Heart left ventricle (tissue), 16 donors: Measurements from ENCODE around the gene ZSCAN10. TPM values are rescaled to one million over a fixed set of nuclear protein-coding genes. Genes with fewer than 3 reads are reported as not detected.

Experiments used
- ATAC-seq, 4 donors: fragments of 200-7000 bp; cut with Tn5 transposase; one replicate each; pipeline ENCODE4 v1.9.1; 2020 to 2022; ENCODE audit warnings: moderate library complexity in 4 of 4, mild to moderate bottlenecking in 3 of 4, moderate number of reproducible peaks in 1 of 4
- DNase-seq, 5 donors: peaks; one replicate each; pipeline ENCODE4 v3.0.0-alpha.2; 2020
- H3K27ac ChIP-seq, 12 donors: fragments of 200-600 bp; sonication (generic) in 4 of 12; one replicate each; pipeline versions ENCODE4 v1.5.0 to v1.8.0; 2016 to 2022; ENCODE audit warnings: mild to moderate bottlenecking in 2 of 12
- H3K27me3 ChIP-seq, 9 donors: fragments of 200-600 bp; sonication (generic) in 2 of 9; one replicate each; pipeline versions ENCODE4 v1.5.1 to v1.8.0; 2016 to 2022; ENCODE audit warnings: mild to moderate bottlenecking in 3 of 9
- H3K36me3 ChIP-seq, 9 donors: fragments of 200-600 bp; sonication (generic) in 2 of 9; one replicate each; pipeline versions ENCODE4 v1.5.0 to v1.8.0; 2018 to 2022; ENCODE audit warnings: mild to moderate bottlenecking in 2 of 9
- H3K4me1 ChIP-seq, 12 donors: fragments of 200-600 bp; sonication (generic) in 4 of 12; one replicate each; pipeline versions ENCODE4 v1.5.0 to v1.8.0; 2016 to 2022; ENCODE audit warnings: mild to moderate bottlenecking in 3 of 12
- H3K4me3 ChIP-seq, 12 donors: fragments of 200-600 bp; sonication (generic) in 4 of 12; one replicate each; pipeline versions ENCODE4 v1.5.0 to v1.8.0; 2017 to 2022; ENCODE audit warnings: mild to moderate bottlenecking in 9 of 12, moderate library complexity in 4 of 12
- H3K9me3 ChIP-seq, 12 donors: fragments of 200-600 bp; sonication (generic) in 4 of 12; one replicate each; pipeline versions ENCODE4 v1.5.0 to v1.8.0; 2016 to 2022; ENCODE audit warnings: mild to moderate bottlenecking in 1 of 12
- POLR2A ChIP-seq, 2 donors: fragments of 450-650 bp; IDR thresholded peaks; one replicate each; pipeline ENCODE4 v1.6.1; 2017; ENCODE audit warnings: antibody characterized with exemption in 2 of 2, mild to moderate bottlenecking in 2 of 2, moderate library complexity in 2 of 2
- WGBS, 4 donors: extraction: QIAGEN DNeasy Blood & Tissue Kit in 2 of 4; methylation state at CpG; one replicate each; pipeline versions ENCODE4 v1.1.5 to v1.1.7; 2013 to 2018; 5-methylcytosine and 5-hydroxymethylcytosine counted together
- intact Hi-C, 10 donors: fragments of 100-400 bp; cut with DNase I; formaldehyde crosslinking; loops; one replicate each; pipeline versions ENCODE4 v1.11.1 to v1.14.2; 2022
- polyA plus RNA-seq, 2 donors: library from polyadenylated mRNA; stranded (reverse); fragments of 200-250 nt; gene quantifications; one replicate each; pipeline ENCODE4 v1.2.3, GENCODE V29; 2013
- total RNA-seq, 9 donors: library from RNA; depleted of rRNA in 2 of 9; stranded (reverse); fragments of >200 nt in 2 of 9; fragmentation: NEBNext Ultra II Directional in 3 of 9; extraction: Animal tissue kit (Norgen Biotek cat#: 25700) in 3 of 9; gene quantifications; one replicate each; pipeline versions ENCODE4 v1.1.0 to v1.2.4, GENCODE V29; 2016 to 2023
- TF ChIP-seq, protein P1 (sequence below), 12 donors: fragments of 200-600 bp; sonication (generic) in 4 of 12; IDR thresholded peaks; one replicate each; pipeline versions ENCODE4 v1.5.0 to v1.8.0; 2018 to 2022; ENCODE audit warnings: antibody characterized with exemption in 12 of 12, mild to moderate bottlenecking in 5 of 12
- donor health status: ischemic (EF 13 %, LVEDD 7.1; RV severe dilation, severe dysfunction).
- donor health status: healthy with polysubstance abuse.
- donor health status: DM: no; HTN: yes; CAD: no.
- donor health status: DM: no; HTN: no; CAD: no.
- donor health status: ischemic (EF 25% LVEDD 6.9; RV normal size, moderate dysfunction).
- donor health status: ischemic (EF 25% LVEDD 5.7; RV mildly dilated, moderate dysfunction).
- donor health status: healthy.
- donor health status: DM: yes; HTN: yes; CAD: no.
- donor health status: ischemic (EF 35%, LVEDD 5.7; RV mildly dilated, moderate dysfunction).
- donor health status: nonischemic (EF 11% LVEDD 7.7; RV severe dilation, severe dysfunction).
- donor health status: DM: yes; HTN: yes; CAD: no.
- donor health status: PGD.
- donor health status: ischemic (EF 29% LVEDD 5.4; RV normal size, mild dysfunction).
- donor health status: nonischemic (EF 23%, LVEDD 6.1; RV moderate dilation, normal function).

ZSCAN10 gene
- total and polyA plus RNA-seq, 11 donors = not detected

DNA sequence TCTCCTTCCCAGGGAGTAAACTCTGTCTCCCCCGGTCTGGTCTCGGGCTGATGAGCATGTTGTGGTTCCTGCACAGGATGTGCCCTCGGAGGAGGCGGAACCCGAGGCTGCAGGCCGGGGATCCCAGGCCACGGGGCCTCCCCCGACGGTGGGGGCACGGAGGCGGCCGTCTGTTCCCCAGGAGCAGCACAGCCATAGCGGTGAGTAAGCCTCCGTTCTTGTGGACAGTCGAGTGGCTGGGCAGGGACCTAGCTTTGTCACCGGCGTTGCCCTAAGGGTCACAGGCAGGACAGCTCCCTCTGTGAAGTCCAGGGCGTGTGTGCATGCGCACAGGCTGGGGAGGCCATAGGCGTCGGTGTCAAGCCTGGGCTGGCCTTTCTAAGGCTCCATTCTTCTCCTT is 39.2 kb upstream of the ZSCAN10 start:
- intact Hi-C loops = no loop called here
- H3K36me3 ChIP-seq = peaks cover 0 to 56% (median 36%) of the 10 kb centered on the region in 9 donors

DNA sequence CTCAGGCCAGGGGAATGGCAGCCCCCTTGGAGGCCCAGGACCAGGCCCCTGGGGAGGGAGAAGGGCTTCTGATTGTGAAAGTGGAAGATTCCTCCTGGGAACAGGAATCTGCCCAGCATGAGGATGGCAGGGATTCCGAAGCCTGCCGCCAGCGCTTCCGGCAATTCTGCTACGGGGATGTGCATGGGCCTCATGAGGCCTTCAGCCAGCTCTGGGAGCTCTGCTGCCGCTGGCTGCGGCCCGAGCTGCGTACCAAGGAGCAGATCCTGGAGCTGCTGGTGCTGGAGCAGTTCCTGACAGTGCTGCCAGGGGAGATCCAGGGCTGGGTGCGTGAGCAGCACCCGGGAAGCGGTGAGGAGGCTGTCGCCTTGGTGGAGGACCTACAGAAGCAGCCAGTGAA is 38.2 kb upstream of the ZSCAN10 start:
- peaks cover 0 to 49% (median 34%) of the 10 kb centered on the region in 9 donors for H3K36me3 ChIP-seq

More for the DNA sequence above, 39.2 kb upstream of the ZSCAN10 start:
- Histone ChIP-seq H3K4me3 (no peak overlapping the region), H3K9me3 (no peaks in the 10 kb centered on the region), H3K4me1 (peaks cover 3 to 34% (median 22%) of the 10 kb centered on the region in 12 donors), H3K27me3 (no peaks in the 10 kb centered on the region), H3K27ac (no peak overlapping the region)
- no peak for ATAC-seq
- TF ChIP-seq, protein P1, sequence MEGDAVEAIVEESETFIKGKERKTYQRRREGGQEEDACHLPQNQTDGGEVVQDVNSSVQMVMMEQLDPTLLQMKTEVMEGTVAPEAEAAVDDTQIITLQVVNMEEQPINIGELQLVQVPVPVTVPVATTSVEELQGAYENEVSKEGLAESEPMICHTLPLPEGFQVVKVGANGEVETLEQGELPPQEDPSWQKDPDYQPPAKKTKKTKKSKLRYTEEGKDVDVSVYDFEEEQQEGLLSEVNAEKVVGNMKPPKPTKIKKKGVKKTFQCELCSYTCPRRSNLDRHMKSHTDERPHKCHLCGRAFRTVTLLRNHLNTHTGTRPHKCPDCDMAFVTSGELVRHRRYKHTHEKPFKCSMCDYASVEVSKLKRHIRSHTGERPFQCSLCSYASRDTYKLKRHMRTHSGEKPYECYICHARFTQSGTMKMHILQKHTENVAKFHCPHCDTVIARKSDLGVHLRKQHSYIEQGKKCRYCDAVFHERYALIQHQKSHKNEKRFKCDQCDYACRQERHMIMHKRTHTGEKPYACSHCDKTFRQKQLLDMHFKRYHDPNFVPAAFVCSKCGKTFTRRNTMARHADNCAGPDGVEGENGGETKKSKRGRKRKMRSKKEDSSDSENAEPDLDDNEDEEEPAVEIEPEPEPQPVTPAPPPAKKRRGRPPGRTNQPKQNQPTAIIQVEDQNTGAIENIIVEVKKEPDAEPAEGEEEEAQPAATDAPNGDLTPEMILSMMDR (IDR thresholded peaks at IDR 0.05) = no peak
- no peak for TF ChIP-seq POLR2A (IDR thresholded peaks at IDR 0.05)
- DNase-seq = peak in 2 of 5 donors; percentile 21 to 51
- 83 to 89% (median 85%) methylated on average over 19 to 21 of the region's 21 CpGs for WGBS, 4 donors

DNA sequence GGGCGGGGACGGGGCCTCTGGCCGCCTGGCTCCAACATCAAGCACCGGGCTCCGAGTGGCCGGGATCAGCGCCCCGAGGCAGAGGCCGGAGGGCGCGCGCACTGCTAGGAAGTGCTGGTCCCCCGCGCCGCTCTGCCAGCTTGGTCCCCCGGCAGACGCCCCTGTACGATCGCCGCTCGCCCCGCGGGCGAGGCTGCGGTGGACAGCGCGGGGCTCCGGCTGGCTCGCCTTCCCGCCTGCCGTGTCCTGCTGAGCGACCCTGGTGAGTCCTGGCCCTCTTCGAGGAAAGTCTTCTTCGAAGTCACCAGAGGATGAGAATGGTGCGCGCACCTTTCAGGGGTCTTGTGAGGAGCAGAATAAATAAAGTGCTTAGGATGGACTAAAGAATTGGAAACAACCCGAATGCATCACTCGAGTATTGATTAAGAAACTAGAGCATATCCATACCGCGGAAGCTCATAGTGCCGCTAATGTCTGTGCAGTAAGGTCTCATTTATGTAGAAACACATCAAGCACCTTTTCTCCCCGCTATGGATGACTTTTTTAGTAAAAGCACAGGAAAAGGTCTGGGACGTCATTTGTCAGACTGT is 36.1 kb upstream of the ZSCAN10 start:
- H3K4me1 ChIP-seq = peaks cover 3 to 35% (median 24%) of the 10 kb centered on the region in 12 donors
- no peaks in the 10 kb centered on the region for H3K27me3 ChIP-seq
- TF ChIP-seq POLR2A (IDR thresholded peaks at IDR 0.05) = no peak
- TF ChIP-seq, protein P1 (IDR thresholded peaks at IDR 0.05) = no peak
- H3K4me3 ChIP-seq = peak overlapping the region; percentile 80 to 99 (median 92)
- H3K27ac ChIP-seq = peak overlapping the region; percentile 54 to 98 (median 93)
- no peak for ATAC-seq
- DNase-seq = no peak
- intact Hi-C loops = no loop called here
- H3K9me3 ChIP-seq = no peaks in the 10 kb centered on the region
- peaks cover 0 to 36% (median 32%) of the 10 kb centered on the region in 9 donors for H3K36me3 ChIP-seq
- WGBS, 4 donors = 0 to 1% (median 0%) methylated on average over 13 to 43 of the region's 43 CpGs

More for the DNA sequence above, 38.2 kb upstream of the ZSCAN10 start:
- no peaks in the 10 kb centered on the region for H3K9me3 ChIP-seq
- peak in 1 of 5 donors; percentile 65 for DNase-seq
- H3K4me3 ChIP-seq = no peak overlapping the region
- no peak overlapping the region for H3K27ac ChIP-seq
- no peaks in the 10 kb centered on the region for H3K27me3 ChIP-seq
- ATAC-seq = no peak
- intact Hi-C loops = no loop called here
- TF ChIP-seq POLR2A (IDR thresholded peaks at IDR 0.05) = no peak
- TF ChIP-seq, protein P1 (IDR thresholded peaks at IDR 0.05) = no peak
- peaks cover 3 to 29% (median 24%) of the 10 kb centered on the region in 12 donors for H3K4me1 ChIP-seq
- 95 to 100% (median 96%) methylated on average over 3 to 13 of the region's 13 CpGs for WGBS, 4 donors

DNA sequence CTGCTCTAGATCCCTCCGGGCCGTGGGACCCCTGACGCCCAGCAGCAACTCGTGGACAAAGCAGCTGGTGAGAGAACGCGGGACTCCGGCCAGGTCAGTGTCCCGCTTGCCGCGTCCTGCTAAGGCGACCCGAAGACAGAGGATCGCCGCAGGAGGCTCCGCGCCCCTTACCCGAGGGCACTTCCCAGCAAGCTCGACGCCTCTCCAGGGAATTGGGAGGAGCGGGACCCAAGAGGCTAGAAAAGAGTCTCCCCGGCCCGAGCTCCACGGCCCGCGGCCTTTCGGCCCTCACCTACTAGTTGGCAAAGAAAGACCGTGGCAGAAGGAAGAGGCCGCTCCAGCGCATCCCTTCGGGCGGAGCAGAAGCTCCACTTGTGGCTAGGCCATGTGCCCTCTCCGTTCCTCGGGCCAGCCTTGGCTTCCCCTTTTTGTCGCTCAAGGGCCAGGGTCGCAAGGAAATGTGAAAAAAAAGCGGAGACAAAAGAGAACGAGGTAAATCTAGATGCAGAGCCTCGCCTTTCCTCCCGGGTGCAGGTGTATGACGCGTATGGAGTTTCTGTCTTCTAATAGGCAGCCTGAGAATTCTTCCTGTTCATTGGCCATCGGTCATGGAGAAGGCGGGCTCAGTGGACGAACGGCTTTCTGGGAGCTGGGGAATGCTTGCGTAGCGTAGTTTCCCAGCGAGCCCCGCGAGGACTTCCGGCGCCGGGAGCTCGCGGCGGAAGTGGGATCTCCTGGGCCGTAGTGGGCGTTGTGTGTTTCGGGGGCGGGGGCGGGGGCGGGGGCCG is 35.4 kb upstream of the ZSCAN10 start, which contains the start of gene ZNF213:
TSS of gene ZNF213 (plus strand) at position 692 of the 788 bp plus-strand sequence. CDS start 2,252 bp downstream, outside the sequence.
- H3K9me3 ChIP-seq = no peaks in the 10 kb centered on the region
- H3K27ac ChIP-seq = peak within 1 kb of the TSS; percentile 66 to 98 (median 94)
- H3K36me3 ChIP-seq = peaks cover 0 to 29% (median 26%) of the 10 kb centered on the region in 9 donors
- DNase-seq (peak; percentile 96 to 98 (median 96)), ATAC-seq (peak; percentile 97 to 98 (median 97))
- H3K4me1 ChIP-seq = peaks cover 3 to 42% (median 30%) of the 10 kb centered on the region in 12 donors
- peak; percentile 19 to 79 for TF ChIP-seq POLR2A (IDR thresholded peaks at IDR 0.05)
- TF ChIP-seq, protein P1 (IDR thresholded peaks at IDR 0.05) = no peak
- whole genome bisulfite sequencing, 4 donors = 0 to 1% (median 0%) methylated on average over 45 to 63 of the region's 63 CpGs
- intact Hi-C loops = loop anchor here in 2 of 10 donors (5.0 kb wide), 1 partner anchor 33 kb away; no protein-coding TSS in a partner anchor
- H3K27me3 ChIP-seq = no peaks in the 10 kb centered on the region
- peak within 1 kb of the TSS; percentile 80 to 99 (median 93) for H3K4me3 ChIP-seq
